Panc1 (cell line): ENCODE results near the gene NUDT13. TPM values are rescaled to one million over a fixed set of nuclear protein-coding genes. Genes with fewer than 3 reads are reported as not detected.

ENCODE experiments used
- ATAC-seq: fragments of 200-7000 bp; cut with Tn5 transposase; 2 replicates; pipeline ENCODE4 v1.9.1; 2020; ENCODE audit warnings: mild to moderate bottlenecking, moderate library complexity
- BruUV-seq: library from RNA; stranded (reverse); fragments of 400-500 nt; replicated peaks from 2 replicates; lab custom pipeline; 2021; lab: Mats Ljungman, UMichigan
- CTCF ChIA-PET: fragments of 300-600 bp; sonication (Branson Sonifier 250); formaldehyde crosslinking; loops from one replicate; lab custom pipeline; 2022; ENCODE audit warnings: antibody characterized with exemption; lab: Charles Lee
- POLR2A ChIA-PET: fragments of 300-600 bp; sonication (Branson Sonifier 250); formaldehyde crosslinking; loops from one replicate; lab custom pipeline; 2022; ENCODE audit warnings: antibody characterized with exemption; lab: Charles Lee
- DNase-seq: peaks from one replicate; pipeline ENCODE4 v3.0.0-alpha.2; 2010; ENCODE audit warnings: low read depth, low spot score
- H3K27ac ChIP-seq: 2 replicates; pipeline ENCODE4 v1.5.1; 2011; ENCODE audit warnings: mild to moderate bottlenecking, low read length, inconsistent platforms
- H3K27me3 ChIP-seq: fragments of 200-500 bp; sonication (Bioruptor generic); 2 replicates; pipeline ENCODE4 v1.6.0; 2014; ENCODE audit warnings: low read length, inconsistent platforms; ENCODE audit not compliant: control insufficient read depth, insufficient read depth
- H3K36me3 ChIP-seq: fragments of 200-500 bp; sonication (Bioruptor generic); 2 replicates; pipeline ENCODE4 v1.5.1; 2014; ENCODE audit warnings: inconsistent platforms, mild to moderate bottlenecking, low read length, moderate library complexity; ENCODE audit not compliant: control insufficient read depth, insufficient read depth
- H3K4me1 ChIP-seq: 2 replicates; pipeline ENCODE4 v1.5.1; 2011; ENCODE audit warnings: inconsistent platforms, mild to moderate bottlenecking, low read length, moderate library complexity; ENCODE audit not compliant: control insufficient read depth, insufficient read depth
- H3K4me3 ChIP-seq, 2 experiments: 2 replicates each; pipeline ENCODE4 v1.5.1; 2011 to 2012; ENCODE audit warnings: low read depth in 2 of 2, low read length in 2 of 2, mild to moderate bottlenecking in 2 of 2, inconsistent platforms in 1 of 2, moderate library complexity in 1 of 2
- H3K9me3 ChIP-seq: fragments of 200-500 bp; sonication (Bioruptor generic); 2 replicates; pipeline ENCODE4 v1.5.1; 2014; ENCODE audit warnings: low read depth, mild to moderate bottlenecking, inconsistent platforms, low read length, moderate library complexity; ENCODE audit not compliant: control insufficient read depth, insufficient read depth
- POLR2AphosphoS5 ChIP-seq: IDR thresholded peaks from 2 replicates; pipeline ENCODE4 v1.6.1; 2012; ENCODE audit warnings: mild to moderate bottlenecking, low read depth, low read length, moderate library complexity
- REST ChIP-seq, 2 experiments: IDR thresholded peaks; 2 replicates each; pipeline ENCODE4 v1.6.1; 2011 to 2012; ENCODE audit warnings: low read depth in 2 of 2, control low read depth in 1 of 2, low read length in 1 of 2, mild to moderate bottlenecking in 1 of 2, moderate library complexity in 1 of 2; ENCODE audit not compliant: insufficient read depth in 1 of 2
- SIN3A ChIP-seq: IDR thresholded peaks from 2 replicates; pipeline ENCODE4 v1.6.1; 2012; ENCODE audit warnings: low read depth, mild to moderate bottlenecking, low read length, moderate library complexity, borderline replicate concordance; ENCODE audit not compliant: insufficient read depth
- TCF7L2 ChIP-seq: IDR thresholded peaks from 2 replicates; pipeline ENCODE4 v1.6.1; 2011; ENCODE audit warnings: mild to moderate bottlenecking, low read depth, low read length, inconsistent platforms
- in situ Hi-C: cut with HindIII; loops from 2 replicates; pipeline ENCODE4 v1.10.0; 2016; ENCODE audit warnings: low sequenced_read_pairs, low pct_unique_long_range_greater_than_20kb
- intact Hi-C: fragments of 100-400 bp; cut with micrococcal nuclease; formaldehyde crosslinking; loops from one replicate; pipeline ENCODE4 v1.10.0; 2022; ENCODE audit not compliant: unreplicated experiment
- total RNA-seq: library from RNA; stranded (reverse); gene quantifications from one replicate; pipeline ENCODE4 v1.2.1, GENCODE V29; 2021; ENCODE audit not compliant: unreplicated experiment
- TF ChIP-seq, protein P1 (sequence below): fragments of 450-650 bp; IDR thresholded peaks from 2 replicates; pipeline ENCODE4 v1.5.1; 2017; ENCODE audit warnings: mild to moderate bottlenecking

NUDT13 gene
- total RNA-seq, 1 experiment from 2014 or later: 6.1 TPM

GRCh38 chr10:73159038-73159648, 48.9 kb downstream of the NUDT13 start:
- no peaks in the 10 kb centered on the region for H3K27me3 ChIP-seq
- H3K9me3 ChIP-seq: no peaks in the 10 kb centered on the region
- H3K36me3 ChIP-seq: peaks cover 26% of the 10 kb centered on the region
- TSS peak; percentile 52 for BruUV-seq
- ChIA-PET CTCF (interaction anchor here (0.5 to 1.3 kb wide), 3 partner anchors 14 to 62 kb away, joined by 3 to 7 read pairs (median 5); partner anchors contain the start of gene P4HA1), POLR2A (interaction anchor here (0.7 kb wide), 1 partner anchor 247 kb away, joined by 7 read pairs; no protein-coding TSS in a partner anchor)
- no peak overlapping the region for H3K4me3 ChIP-seq
- 0 out of 2 replicates have a peak, but pooled peaks cover 4% of the 10 kb centered on the region for H3K4me1 ChIP-seq
- DNase-seq (peak; percentile 25), ATAC-seq (no peak)
- intact Hi-C loops: loop anchor here (2.0 kb wide), 1 partner anchor 62 kb away; the partner anchor contains the start of gene P4HA1
- H3K27ac ChIP-seq: no peak overlapping the region
- in situ Hi-C loops: no loop called here
- TF ChIP-seq, protein P1, sequence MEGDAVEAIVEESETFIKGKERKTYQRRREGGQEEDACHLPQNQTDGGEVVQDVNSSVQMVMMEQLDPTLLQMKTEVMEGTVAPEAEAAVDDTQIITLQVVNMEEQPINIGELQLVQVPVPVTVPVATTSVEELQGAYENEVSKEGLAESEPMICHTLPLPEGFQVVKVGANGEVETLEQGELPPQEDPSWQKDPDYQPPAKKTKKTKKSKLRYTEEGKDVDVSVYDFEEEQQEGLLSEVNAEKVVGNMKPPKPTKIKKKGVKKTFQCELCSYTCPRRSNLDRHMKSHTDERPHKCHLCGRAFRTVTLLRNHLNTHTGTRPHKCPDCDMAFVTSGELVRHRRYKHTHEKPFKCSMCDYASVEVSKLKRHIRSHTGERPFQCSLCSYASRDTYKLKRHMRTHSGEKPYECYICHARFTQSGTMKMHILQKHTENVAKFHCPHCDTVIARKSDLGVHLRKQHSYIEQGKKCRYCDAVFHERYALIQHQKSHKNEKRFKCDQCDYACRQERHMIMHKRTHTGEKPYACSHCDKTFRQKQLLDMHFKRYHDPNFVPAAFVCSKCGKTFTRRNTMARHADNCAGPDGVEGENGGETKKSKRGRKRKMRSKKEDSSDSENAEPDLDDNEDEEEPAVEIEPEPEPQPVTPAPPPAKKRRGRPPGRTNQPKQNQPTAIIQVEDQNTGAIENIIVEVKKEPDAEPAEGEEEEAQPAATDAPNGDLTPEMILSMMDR: peak; percentile 88; the same call in 1 of the 2 replicates
- TF ChIP-seq TCF7L2 (0 out of 2 replicates have a peak, but pooled peaks have one; percentile 27), POLR2AphosphoS5 (no peak), SIN3A (no peak), REST (IDR thresholded peaks at IDR 0.05; ENCODE audit: insufficient read depth in 1 of 2, low read depth in 2 of 2, low read length in 1 of 2) (no peak)

DNA sequence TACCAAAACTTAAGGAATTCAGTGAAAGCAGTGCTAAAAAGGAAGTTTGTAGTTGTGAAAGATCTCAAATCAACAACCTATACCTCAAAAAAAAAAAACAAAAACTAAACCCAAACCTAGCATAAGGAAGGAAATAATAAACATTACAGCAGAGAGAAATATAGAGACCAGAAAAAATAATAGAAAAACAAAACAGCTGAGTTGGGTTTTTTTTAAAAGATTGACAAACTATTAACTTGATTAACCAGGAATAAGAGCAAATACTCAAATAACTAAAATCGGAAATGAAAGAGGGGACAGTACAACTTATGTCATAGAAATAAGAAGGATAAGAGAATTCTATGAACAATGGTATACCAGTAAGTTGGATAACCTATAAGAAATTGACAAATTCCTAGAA, 50.8 kb downstream of the NUDT13 start:
- no peak overlapping the region for H3K27ac ChIP-seq
- CTCF ChIA-PET: no interaction called here
- H3K27me3 ChIP-seq: no peaks in the 10 kb centered on the region
- ATAC-seq (no peak), DNase-seq (no peak)
- peaks cover 20% of the 10 kb centered on the region for H3K36me3 ChIP-seq
- TSS peak; percentile 27 for BruUV-seq
- H3K4me3 ChIP-seq: no peak overlapping the region
- intact Hi-C loops: no loop called here
- 0 out of 2 replicates have a peak, but pooled peaks cover 4% of the 10 kb centered on the region for H3K4me1 ChIP-seq
- in situ Hi-C loops: no loop called here
- POLR2A ChIA-PET: no interaction called here
- no peak for TF ChIP-seq REST (IDR thresholded peaks at IDR 0.05; ENCODE audit: insufficient read depth in 1 of 2, low read depth in 2 of 2, low read length in 1 of 2)
- no peak for TF ChIP-seq TCF7L2
- no peak for TF ChIP-seq SIN3A
- TF ChIP-seq POLR2AphosphoS5: no peak
- TF ChIP-seq, protein P1: no peak
- H3K9me3 ChIP-seq: no peaks in the 10 kb centered on the region
